Coronary artery (tissue), 2 donors: ENCODE measurements around the gene IGF2BP3.

Source experiments
- DNase-seq: peaks from one replicate; pipeline ENCODE4 v3.0.0-alpha.2; 2017; ENCODE audit warnings: low spot score
- H3K27ac ChIP-seq, 2 donors: fragments of 200-600 bp; sonication (generic); one replicate each; pipeline ENCODE4 v1.5.1; 2016 to 2019
- H3K4me3 ChIP-seq: fragments of 200-600 bp; sonication (generic); 2 replicates; pipeline ENCODE4 v1.5.1; 2016; ENCODE audit warnings: mild to moderate bottlenecking, moderate library complexity
- TF ChIP-seq, protein P1 (sequence below): fragments of 200-600 bp; sonication (generic); IDR thresholded peaks from one replicate; pipeline ENCODE4 v1.5.1; 2019; ENCODE audit warnings: antibody characterized with exemption

Gene IGF2BP3

DNA sequence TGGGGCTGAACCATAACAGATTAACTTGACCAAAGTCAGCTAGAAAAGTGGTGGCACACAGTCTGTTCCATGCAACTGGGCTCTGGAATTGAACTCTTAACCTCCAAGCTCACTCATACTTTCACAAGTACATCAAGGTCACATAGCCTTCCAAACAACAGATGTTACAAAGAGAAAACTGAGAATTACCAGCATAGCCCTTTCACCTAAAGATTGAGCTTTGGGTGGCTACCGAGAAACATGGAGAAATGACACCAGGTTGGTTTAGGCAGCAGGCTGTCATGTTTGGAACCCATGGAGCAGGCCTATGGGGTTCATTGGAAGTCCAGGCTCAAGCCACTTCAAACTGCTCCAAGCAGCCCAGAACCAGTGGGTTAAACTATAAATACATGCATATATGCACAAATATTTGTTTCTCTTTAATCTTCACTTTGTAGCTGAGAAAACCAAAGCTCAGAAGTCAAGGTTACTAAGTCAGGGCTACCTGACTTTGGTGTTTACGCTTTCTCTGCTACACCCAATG, 112.1 kb downstream of the IGF2BP3 start:
- TF ChIP-seq, protein P1, sequence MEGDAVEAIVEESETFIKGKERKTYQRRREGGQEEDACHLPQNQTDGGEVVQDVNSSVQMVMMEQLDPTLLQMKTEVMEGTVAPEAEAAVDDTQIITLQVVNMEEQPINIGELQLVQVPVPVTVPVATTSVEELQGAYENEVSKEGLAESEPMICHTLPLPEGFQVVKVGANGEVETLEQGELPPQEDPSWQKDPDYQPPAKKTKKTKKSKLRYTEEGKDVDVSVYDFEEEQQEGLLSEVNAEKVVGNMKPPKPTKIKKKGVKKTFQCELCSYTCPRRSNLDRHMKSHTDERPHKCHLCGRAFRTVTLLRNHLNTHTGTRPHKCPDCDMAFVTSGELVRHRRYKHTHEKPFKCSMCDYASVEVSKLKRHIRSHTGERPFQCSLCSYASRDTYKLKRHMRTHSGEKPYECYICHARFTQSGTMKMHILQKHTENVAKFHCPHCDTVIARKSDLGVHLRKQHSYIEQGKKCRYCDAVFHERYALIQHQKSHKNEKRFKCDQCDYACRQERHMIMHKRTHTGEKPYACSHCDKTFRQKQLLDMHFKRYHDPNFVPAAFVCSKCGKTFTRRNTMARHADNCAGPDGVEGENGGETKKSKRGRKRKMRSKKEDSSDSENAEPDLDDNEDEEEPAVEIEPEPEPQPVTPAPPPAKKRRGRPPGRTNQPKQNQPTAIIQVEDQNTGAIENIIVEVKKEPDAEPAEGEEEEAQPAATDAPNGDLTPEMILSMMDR: no peak
- H3K4me3 ChIP-seq: no peak overlapping the region
- no peak overlapping the region for H3K27ac ChIP-seq
- no peak for DNase-seq

DNA sequence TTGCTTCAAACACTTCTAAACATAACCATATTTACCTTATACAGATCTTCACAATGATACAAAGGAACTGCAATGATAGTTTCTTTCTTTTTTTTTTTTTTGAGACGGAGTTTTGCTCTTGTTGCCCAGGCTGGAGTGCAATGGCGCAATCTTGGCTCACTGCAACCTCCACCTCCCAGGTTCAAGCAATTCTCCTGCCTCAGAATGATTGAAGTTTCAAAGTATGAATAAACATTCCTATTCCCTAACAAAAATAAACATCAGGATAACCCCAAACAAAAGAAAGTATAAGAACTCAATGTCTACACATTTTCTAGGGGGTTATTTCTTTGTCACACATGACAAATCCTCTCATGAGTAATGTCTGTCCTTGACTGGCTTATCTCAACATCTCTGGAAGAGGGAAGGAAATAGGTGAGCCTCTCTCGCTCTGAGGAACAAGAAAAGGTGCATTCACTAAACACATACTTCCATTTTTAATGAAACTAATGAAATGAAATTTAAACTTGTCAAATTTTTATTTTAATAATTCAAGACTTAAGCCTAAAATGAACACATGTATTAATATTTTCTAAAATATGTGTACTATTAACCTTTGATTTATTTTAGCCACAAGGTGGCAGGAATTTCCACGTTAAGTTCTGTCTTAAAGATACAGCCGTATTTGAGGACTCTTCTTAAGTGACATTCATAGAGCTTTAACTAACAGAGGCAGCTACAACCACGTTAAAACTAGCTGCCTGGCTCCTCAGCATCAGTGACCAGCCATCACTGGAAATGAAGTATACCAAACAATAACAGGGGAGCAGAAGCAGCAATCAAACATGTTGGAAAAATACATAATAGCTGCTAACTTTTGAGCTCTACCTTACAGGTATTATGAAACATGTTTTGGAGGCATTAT, 112.8 kb downstream of the IGF2BP3 start:
- TF ChIP-seq, protein P1: no peak
- no peak overlapping the region for H3K4me3 ChIP-seq
- DNase-seq: no peak
- H3K27ac ChIP-seq: no peak overlapping the region

DNA sequence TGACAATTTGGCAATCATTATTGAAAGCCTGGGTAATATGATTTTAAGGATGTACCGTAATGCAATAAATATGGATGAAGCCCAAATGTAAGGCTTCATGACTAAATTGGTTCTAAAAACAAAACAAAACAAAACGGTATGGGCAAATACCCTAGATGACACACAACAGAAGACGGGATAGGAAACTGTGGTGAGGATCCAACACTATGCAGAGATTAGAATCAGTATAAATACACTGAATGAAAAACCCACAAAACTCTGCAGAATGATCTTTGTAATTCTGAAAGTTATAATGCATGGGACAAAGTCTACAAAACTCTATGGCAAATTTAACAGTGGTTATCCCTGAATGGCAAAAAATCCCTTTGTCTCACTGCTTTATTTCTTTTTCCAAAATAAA, 113.6 kb downstream of the IGF2BP3 start:
- no peak overlapping the region for H3K4me3 ChIP-seq
- no peak overlapping the region for H3K27ac ChIP-seq
- TF ChIP-seq, protein P1: no peak
- no peak for DNase-seq

DNA sequence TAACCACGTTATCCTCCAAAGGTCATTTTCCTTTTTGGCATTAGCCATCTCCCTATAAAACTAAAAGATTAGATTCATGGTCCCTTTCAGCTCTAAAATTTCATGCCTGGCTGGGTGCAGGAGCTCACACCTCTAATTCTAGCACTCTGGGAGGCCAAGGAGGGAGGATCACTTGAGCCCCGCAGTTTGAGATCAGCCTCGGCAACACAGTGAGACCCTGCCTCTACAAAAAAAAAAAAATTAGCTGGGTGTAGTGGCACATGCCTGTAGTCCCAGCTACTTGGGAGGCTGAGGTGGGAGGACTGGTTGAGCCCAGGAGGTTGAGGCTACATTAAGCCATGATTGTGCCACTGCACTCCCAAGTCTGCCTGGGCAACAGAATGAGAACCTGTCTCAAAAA, 114.1 kb downstream of the IGF2BP3 start:
- no peak overlapping the region for H3K4me3 ChIP-seq
- H3K27ac ChIP-seq: no peak overlapping the region
- TF ChIP-seq, protein P1: no peak
- no peak for DNase-seq

DNA sequence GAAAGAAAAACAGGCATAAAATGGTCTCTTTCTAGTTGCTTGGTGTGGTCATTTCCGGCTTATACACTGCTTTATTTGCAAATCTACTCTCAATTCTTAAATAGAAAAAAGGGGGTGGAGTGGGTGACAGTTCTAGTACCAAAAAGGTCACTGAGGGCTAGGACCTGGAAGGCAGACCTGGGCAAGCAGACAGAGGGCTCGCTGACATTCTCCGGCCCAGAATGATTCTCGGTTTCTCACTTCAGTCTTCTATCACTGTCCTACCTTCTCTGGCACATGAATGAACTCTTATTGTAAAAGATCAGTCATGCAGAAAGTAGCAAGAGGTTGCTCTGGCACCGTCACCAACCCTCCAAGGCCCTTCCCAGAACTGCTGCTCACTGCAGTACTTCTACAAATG, 117.1 kb downstream of the IGF2BP3 start:
- H3K27ac ChIP-seq: no peak overlapping the region
- DNase-seq: no peak
- TF ChIP-seq, protein P1: no peak
- H3K4me3 ChIP-seq: no peak overlapping the region

DNA sequence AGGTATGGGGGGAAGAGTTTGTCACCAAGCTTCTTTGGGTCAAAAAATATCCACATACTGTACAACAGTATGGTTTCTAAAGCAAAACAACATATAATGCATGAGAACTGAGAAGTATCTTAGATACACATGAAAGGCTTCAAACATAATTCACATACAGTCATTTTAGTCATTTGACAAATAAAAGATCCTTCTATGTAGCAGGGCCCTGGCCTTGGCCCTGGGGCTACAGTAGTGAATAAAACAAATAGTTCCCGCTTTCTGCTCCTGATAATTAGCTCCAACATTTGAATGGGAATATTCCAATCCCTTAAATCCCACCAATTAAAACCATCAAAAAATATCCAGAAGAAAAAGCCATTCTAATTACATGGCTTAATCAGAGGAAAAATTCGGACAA, 119.8 kb downstream of the IGF2BP3 start:
- H3K27ac ChIP-seq: no peak overlapping the region
- DNase-seq: no peak
- TF ChIP-seq, protein P1: no peak

More for the DNA sequence above, 119.8 kb downstream of the IGF2BP3 start:
- H3K4me3 ChIP-seq: no peak overlapping the region
